ENCODE measurements around the gene CEND1.
A peak's percentile ranks its signal among the peaks of the same experiment; 100 is the strongest.

CEND1 gene

DNA sequence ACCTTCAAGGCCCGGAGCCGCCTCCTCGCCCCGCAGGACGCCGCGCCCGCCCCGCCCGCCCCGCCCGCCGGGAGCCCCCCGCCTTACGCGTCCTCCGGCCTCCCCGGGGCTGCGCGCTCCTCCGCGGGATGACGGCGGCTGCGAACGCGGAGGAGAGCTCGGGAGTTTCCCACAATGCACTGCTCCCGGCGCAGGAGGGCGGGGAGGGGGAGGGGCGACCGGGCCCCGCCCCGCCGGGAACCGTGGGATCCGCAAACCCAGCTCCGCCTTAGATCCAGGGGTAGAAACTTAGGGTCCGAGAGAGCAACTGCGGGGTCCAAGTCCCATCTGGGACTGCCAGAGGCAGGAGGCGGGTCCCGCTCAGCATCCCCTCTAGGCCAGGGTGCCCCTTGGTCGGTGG, at the start of gene CEND1:
TSS of gene CEND1 (minus strand) at position 148 of the 400 bp plus-strand sequence. CDS start 1,514 bp downstream, outside the sequence.
- peak; percentile 48 for DNase-seq

DNA sequence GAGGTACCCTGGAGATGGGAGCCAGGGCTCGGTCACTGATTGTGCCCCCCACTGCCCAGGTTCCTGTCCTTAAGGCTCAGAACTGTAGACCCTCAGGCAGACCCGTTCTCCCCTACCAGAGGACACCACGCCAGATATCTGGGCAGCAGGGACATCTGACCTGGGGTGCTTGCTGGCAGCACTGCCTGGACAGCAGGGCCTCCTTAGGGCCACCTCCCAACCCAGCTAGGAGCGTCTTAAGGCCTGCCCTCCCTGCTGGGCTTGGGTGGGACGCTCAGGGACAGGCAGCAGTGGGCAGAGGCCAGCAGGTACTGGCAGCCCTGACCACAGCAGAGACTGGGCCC, 49.4 kb upstream of the CEND1 start:
- no peak for DNase-seq

GRCh38 chr11:838441-839279, 48.8 kb upstream of the CEND1 start:
- DNase-seq, result no peak

- no peak for DNase-seq
These were observed 48.1 kb upstream of the CEND1 start for GRCh38 chr11:837990-838307.

GRCh38 chr11:837189-837989, 47.5 kb upstream of the CEND1 start:
- DNase-seq, result no peak

GRCh38 chr11:836700-837099, 46.8 kb upstream of the CEND1 start:
- DNase-seq, result no peak

DNA sequence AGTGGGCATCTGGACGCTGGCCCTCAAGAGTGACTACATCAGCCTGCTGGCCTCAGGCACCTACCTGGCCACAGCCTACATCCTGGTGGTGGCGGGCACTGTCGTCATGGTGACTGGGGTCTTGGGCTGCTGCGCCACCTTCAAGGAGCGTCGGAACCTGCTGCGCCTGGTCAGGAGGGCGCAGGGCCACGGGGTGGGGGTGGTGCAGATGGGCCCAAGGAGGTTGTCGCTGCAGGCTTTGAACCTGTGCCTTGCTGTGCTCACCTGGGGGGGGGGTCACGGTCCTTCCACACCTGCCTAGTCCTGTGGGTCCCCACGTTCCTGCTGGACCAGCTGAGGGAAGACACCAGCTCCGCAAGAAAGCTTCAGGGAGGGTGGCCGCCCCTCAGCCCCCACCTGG, 46.4 kb upstream of the CEND1 start:
- DNase-seq, result no peak

DNA sequence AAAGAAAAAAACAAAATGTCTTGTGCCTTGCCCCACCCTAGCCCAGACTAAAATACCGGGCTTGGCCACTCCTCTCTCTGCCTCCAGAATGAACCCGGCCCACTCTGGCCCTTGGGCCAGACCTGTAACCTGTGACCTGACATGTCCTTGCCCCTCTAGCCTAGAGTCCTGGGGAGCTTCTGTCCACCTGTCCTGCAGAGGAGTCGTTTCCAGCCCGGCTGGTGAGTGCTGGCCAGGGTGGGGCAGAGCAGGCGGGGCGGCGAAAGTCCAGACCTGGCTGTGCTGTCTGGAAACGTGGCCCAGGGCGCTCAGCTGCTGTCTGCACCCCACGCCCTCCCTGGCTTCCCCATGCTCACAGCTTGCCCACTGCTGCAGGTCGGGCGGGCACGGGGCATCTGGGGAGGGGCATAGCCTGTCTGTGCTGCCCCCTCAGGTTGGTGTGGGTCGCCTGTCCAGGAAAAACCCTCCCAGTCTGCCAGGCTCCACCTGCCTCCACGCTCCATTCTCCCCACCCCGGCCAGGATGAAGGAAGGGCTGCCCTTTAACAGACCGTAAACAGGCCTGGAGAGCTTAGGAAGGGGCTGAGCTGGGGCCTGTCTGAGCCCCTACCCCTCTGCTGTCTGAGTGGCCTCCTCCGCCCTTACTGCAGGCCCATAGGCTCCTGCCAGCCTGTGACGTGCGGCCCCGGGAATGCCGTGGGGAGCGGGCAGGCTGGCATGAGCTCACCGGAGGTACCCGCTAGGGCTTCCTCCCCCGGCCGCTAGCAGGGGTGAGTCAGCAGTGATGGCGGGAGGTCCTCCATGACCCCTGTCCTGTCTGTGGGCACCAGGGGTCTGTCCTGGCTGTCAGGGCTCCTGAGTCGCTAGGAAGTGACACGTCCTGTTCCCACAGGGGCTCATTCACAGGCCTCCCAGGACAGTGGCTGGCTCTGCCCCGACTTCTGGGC, 44.8 kb upstream of the CEND1 start:
- DNase-seq, result peak; percentile 65

GRCh38 chr11:833849-834311, 44.0 kb upstream of the CEND1 start:
- no peak for DNase-seq

DNA sequence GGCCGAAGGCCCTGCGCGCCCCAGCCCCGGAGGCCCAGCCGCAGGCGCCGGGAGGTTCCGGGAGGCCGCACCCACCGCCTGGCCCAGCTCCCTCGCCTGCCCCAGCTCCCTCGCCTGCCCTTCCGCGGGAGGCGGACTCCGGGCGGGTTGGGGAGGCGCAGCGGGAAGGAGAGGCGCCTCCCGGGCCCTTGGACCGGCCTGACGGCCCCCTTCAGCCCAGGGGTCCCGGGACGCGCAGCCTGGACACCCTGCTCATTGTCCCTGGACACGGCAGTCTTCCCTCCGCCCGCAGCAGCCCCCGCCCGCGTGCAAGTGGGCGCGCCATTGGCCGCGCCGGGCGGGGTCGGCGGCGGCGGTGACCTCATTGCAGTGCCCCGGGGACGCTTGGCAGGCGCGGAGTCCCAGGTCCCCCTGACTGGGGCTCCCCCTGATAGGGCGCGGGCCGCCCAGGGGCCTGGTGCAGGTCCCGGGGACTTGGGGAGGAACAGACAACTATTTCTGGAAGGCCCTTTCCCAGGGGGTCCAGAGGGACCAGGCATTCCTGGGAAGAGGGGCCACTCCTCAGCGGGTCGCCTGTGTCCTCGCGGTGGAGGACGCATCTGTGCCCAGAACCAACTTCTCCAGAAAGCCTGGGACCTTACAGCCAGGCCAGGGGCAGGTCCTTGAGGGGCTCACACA, 43.4 kb upstream of the CEND1 start:
- peak; percentile 48 for DNase-seq

DNA sequence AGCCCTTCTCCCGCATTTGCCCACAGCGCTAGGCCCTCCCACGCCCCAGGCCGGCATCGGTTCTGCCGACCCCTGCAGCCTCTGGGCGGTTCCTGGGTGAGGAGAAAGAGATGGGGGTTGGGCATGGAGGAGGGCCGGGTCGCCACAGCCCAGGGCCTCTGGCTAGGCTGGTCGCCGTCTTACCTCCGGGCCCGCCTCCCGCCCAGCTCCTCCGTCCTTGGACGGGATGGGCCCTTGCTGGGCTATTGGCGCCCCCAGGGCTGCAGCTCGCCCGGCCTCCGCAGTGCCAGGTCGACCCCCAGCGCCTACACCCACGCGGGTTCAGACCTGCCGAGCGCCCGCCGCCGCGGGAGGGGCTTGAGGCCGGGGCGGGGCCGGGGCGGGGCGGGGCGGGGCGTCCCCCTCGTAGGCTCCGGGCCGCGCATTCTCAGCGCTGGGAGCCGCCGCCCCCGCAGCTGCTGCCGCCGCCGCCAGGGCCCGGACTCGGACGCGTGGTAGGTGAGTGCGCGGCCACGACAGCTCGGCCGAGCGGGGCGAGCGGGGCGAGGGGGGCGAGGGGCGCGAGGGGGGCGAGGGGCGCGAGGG, 42.7 kb upstream of the CEND1 start, which contains the start of gene CD151:
TSS of gene CD151 (plus strand) at position 424 of the 585 bp plus-strand sequence. CDS start 3,118 bp downstream, outside the sequence.
- DNase-seq, result peak; percentile 63

GRCh38 chr11:831961-832528, 42.2 kb upstream of the CEND1 start:
- no peak for DNase-seq

DNA sequence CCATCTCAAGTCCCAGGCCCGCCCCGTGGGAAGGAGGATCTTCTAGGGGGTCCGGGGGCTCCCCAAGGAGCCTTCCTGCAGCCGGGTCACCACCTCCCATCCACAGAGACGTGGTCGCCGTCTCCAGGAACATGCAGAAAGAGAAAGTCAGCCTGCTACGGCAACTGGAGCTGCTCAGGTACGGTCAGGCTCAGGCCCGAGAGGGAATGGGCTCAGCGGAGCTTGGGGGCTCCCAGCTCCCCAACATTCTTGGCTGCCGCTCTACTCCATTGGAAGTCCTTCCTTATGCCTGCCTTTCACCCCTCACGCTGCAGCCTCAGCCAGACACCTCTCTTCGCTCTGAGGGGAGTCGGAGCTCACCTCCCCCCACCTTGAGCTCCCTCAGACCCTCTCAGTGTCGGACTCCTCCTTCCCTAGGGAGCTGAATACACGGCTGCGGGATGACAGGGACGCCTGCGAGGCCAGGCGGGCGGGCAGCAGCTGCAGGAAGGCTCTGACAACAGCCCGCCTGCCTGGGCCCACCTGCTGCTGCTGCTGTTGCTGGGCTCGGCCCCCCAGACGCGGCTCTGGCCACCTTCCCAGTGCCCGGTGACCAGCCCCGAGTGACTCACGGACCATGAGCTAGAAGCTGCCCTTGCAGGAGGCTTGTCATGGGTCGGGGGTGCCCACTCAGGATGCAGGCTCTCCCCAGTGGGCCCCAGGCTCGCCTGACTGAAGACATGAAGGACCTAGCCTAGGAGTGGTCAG, 41.4 kb upstream of the CEND1 start:
- DNase-seq, result peak; percentile 52

DNA sequence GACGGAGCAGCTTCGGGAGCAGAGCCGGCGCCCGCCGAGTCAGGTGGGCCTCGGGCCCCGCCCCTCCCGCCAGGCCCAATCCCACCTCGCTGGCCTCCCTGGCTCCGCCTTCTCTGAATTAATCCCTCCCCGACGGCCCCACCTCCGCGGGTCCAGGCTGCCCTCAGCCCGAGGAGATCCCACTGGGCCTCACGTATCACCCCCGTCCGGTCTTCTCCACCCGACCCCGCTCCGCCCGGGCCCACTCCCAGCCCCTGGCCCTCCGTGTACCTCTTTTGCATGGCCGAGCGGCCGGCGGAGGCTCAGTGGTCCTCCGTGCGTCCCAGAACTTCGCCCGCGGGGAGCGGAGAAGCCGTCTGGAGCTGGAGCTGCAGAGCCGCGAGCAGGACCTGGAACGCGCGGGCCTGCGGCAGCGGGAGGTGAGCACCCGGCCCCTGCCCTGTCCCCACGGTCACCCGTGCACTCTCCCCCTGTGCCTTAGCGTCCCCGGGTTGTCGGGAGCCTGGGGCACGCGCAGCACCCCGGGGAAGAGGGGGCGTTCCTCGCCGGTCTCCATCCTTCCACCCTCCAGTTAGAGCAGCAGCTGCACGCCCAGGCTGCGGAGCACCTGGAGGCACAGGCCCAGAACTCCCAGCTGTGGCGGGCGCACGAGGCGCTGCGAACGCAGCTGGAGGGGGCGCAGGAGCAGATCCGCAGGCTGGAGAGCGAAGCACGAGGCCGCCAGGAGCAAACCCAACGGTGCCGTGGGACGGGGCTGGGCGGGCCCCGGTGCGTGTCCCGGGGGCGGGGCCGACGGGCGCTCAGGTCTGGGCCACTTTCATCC, 40.6 kb upstream of the CEND1 start:
- DNase-seq, result peak; percentile 65

- DNase-seq, result no peak
These were observed 40.0 kb upstream of the CEND1 start for GRCh38 chr11:829847-830294.

DNA sequence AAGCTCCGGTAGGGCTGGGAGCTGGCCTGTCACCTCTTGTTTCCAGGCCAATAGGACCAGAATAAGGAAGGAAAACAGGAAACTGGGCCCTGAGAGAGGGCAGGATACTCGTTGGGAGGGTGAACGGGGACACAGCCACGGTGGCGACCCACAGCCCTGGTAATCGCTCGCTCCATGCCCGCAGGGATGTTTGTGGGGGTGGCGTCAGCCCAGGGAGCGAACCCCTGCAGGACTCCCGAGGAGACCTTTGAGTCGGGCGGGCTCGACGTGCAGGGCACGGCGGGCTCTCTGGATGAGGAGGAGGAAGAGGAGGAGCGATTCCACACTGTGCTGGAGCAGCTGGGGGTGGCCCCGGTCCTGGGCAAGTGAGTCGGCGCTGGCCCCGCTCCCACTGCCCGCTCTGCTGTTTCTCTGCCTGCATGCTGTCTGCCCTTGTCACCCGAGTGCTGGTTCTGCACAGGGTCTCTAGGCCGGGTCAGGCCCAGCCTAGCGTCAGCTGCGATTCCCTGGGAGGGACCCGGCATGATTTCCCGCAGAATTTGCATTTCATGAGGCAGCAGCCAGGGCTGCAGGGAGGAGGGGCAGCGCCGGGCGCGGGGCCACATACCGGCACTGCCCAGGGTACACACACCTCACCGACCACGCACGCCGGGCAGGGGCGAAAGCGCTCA, 39.4 kb upstream of the CEND1 start:
- DNase-seq, result peak; percentile 34

DNA sequence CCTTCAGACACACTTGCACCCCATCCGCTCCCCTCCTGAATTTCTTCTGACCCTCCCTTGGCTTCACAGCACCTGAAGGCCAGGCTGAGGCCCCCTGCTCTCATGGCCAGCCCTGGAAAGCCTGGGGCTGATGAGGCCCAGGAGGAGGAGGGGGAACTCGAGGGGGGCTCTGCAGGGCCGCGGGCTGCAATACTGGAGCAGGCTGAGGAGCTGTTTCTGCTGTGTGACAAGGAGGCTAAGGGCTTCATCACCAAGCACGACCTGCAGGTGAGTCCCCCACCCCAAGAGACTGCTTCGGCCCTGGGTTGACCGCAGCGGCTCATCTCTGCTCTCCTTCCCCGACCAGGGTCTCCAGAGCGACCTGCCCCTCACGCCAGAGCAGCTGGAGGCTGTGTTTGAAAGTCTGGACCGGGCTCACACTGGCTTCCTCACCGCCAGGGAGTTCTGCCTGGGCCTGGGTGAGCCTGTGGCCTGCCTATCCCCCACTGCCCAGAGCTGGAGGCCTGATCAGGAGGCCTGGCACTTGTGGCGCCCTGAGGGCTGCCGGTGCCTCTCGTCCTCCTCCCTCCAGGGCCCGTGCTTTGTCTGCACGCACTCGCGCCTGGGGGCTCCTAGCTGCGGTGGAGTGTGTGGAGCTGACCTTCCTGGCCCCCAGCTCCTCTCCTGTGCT, 38.8 kb upstream of the CEND1 start:
- DNase-seq, result no peak

- DNase-seq, result no peak
These were observed 38.0 kb upstream of the CEND1 start, which contains the start of gene CRACR2B for GRCh38 chr11:827897-828192. TSS of gene CRACR2B (plus strand) at chr11:827919. CDS start at chr11:828608, 689 bp downstream.

Measured in fibroblast of skin of right biceps (primary cell).